GM21381 (cell line): ENCODE results near the gene CD151.

Source experiments
- ATAC-seq: cut with Tn5 transposase; IDR thresholded peaks from one replicate; pipeline ENCODE4 v1.9.1; 2021; ENCODE audit warnings: mild to moderate bottlenecking, moderate library complexity; ENCODE audit not compliant: unreplicated experiment

The CD151 gene

GRCh38 chr11:832529-833113 is at the start of gene CD151:
CD151 (plus strand) TSS chr11:832952; CDS start chr11:836070, 3,118 bp downstream.
- peak; percentile 34 for ATAC-seq

DNA sequence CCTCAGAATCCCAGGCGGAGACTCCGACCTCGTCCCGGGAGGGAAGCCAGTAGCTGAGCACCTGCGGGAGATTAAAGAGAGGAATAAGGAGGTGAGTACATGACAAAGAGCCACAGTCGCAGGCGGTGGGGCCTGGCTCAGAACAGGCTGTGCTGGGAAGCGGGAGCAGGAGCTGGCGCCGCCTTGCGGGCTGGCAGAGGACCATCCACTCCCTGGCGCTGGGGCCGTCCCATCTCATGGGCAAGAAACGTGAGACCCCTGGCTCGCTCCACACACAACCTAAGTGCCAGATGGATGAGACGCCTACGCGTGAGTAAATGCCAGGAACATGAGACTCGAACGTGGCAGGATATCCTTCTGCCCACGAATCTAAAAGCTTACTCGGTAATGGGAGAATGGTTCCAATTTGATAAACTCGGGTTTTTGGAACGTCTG is 49.2 kb upstream of the CD151 start:
- no peak for ATAC-seq

DNA sequence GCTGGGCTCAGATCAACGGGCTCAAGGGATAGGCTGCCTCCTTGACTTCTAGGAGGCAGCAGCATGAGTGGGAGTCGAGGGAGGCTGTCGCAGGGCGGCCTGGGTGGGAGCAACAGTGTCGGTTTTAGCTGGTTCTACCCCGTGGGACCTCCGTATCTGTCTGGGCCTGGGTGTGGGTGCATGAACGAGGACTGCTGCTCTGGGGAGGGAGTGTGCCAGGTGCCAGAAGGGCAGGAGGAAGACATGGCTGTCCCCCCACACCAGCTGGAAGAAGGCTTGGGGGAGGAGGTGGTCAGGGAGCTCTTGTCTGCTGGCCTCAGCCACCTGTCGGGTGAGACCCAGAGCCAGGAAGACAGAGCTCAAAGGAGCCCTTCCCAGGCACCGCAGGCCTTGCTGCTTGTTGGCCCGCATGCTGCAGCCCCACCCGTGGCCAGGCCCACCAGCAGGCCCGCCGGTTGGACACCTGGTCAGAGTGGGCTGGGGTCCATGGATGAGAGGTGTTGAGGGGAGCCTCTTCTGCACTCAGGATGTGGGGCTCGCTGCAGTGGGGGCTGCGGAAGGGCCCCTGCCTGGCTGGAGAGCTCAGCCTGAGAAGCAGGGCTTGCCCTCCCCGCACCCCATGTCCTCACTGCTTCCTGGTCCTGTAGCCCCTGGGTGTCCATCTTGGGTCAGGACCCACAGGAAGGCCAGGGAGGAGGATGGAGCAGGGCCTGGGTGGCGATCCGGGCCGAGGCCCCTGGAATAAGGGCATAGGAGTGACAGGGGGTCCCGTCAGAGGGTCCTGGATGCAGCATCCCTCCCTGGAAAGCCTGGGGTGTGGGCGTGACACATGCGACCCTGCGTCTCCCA is 46.3 kb upstream of the CD151 start:
- no peak for ATAC-seq

- no peak for ATAC-seq
Measured at GRCh38 chr11:787084-787675, 45.6 kb upstream of the CD151 start.

GRCh38 chr11:788009-788640 is 44.6 kb upstream of the CD151 start:
- no peak for ATAC-seq

DNA sequence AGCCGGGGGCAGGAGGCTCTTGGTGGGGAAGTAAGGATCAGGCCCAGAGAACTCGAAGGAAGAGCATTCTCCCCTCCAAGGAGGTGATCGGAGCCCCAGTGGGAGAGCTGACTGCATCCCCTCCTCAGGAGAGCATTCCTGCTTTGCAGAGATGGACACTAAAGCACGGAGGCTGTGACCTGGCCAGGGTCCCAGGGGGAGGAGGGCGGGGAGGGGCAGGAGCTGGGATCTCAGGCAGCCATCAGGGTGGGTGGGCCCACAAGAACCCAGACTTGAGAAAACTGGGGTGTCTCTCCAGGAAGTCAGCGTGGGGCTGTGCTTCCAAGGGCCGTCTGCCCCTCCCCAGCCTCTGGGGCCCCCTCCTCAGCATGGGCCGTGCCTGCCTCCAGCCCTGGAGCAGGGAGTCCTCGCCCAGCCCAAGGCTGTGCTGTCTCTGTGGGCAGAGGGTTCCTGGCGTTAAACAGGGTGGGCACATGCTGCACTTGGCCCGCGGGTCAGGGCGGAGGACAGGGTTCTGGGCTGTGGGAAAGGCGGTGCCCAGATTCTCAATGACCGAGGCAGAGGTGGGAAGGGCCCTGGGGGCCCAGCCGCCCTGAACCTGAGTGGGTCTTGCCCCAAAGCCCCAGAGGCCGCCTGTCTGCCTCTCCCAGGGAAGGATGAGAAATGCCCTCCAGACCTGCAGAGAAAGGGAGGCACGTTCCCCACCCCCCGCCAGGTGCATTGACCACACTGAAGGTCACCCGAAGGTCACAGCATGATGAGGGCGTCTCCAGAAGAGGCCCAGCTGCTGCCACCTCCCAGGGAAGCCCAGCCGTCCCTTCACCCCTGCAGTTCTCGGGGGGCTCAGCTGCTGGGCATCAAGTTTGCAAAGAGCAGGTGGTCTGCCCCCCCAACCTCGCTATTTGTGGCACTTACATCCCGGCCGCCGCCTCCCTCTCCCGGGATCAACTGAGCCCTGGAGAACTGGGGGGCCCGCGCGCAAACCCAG is 43.5 kb upstream of the CD151 start:
- no peak for ATAC-seq

DNA sequence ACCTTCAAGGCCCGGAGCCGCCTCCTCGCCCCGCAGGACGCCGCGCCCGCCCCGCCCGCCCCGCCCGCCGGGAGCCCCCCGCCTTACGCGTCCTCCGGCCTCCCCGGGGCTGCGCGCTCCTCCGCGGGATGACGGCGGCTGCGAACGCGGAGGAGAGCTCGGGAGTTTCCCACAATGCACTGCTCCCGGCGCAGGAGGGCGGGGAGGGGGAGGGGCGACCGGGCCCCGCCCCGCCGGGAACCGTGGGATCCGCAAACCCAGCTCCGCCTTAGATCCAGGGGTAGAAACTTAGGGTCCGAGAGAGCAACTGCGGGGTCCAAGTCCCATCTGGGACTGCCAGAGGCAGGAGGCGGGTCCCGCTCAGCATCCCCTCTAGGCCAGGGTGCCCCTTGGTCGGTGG is 42.8 kb upstream of the CD151 start, which contains the start of gene CEND1:
Gene CEND1, minus strand, starts transcription at position 148 of the 400 bp plus-strand sequence. CDS start 1,514 bp downstream, outside the sequence.
- ATAC-seq, result no peak

DNA sequence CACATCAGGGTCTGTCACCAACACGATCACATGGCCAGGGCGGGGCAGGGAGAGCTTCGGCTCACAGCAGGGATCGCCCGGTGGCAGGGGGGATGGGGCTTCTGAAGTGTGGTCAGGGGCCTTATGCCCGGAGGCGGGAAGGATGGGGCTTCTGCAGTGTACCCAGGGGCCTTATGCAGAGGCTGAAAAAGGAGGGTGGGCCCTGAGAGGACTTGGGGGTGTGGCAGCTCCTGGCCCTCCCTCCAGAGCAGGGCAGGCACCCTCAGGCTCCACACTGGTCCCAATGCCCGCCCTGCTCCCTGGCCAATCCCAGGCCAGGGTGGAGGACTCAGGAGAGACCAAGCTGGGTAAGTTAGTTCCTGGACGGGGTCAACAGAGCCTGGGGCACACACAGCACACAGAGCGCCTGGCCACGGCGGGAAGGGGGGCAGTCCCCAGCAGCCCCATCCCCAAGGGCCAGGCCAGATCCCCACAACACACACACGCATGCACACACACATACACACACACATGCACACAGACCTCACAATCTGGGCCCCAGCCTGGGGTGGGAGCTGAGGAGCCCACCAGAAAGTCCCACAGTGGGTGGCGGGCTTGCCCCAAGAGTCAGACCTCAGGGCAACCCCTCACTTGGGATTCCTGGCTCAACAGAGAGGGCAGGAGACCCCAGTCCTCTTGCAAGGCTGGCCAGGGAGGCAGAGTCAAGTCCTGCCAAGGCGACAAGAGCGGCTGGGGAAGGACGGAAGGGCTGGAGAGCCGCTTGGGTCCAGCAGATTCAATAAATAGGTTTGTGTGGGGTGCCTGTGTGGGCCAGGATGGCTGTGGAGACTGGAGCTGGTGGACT is 41.8 kb upstream of the CD151 start:
- ATAC-seq, result no peak

DNA sequence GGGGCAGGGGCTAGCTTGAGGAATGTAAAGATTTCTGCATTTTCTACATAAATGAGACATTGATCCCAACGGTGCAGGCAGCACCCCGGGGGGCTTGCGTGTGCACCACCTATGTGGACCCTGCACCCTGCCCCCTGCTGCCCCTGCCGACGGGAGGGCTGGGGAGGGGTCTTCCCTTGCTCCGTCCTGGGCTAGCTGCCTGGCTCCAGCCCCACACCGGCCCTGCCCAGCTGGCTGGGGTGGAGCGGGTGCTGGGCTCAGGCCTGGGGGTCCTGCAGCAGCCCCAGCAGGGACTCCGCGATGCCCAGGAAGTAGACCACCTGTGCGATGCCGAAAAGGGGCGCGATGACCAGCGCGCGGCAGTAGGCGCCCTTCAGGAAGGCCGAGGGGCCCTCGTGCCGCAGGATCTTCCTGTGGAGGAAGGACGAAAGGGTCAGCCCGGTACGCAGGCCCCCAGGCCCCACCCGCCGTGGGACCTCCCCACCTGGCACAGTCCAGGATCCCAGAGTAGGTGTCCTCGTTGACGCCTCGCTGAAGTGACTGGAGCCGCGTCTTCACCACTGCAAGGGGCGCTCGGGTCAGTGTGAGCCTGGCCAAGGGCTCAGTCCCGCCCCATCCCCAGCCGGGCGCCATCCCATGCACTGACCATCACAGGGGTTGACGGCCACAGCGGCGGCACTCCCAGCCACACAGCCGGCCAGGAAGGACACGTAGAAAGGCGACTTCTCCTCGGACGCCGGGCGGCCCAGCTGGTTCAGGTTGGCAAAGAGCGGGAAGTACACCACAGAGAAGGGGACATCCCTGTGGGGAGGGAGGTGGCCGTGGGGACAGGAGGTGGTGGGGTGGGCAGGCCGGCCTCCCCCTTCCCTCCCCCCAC is 40.9 kb upstream of the CD151 start:
- ATAC-seq, result no peak

DNA sequence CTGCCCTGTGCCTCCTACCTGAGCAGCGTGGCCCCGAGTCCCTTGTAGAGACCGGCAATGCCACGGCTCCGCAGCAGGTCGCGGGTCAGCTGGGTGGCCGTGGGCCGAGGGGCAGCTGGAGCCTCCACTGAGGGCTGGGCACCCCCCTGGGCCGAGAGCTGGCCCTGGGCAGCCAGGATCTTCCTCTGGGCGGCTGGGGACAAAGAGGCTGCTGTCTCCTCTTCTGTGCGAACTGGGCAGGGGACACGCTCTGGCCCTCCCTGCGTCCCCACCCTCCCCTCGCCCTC is 40.3 kb upstream of the CD151 start:
- ATAC-seq, result no peak

GRCh38 chr11:792873-793272 is 39.9 kb upstream of the CD151 start:
- no peak for ATAC-seq

- ATAC-seq, result no peak
Measured at GRCh38 chr11:793556-793955, 39.2 kb upstream of the CD151 start.

DNA sequence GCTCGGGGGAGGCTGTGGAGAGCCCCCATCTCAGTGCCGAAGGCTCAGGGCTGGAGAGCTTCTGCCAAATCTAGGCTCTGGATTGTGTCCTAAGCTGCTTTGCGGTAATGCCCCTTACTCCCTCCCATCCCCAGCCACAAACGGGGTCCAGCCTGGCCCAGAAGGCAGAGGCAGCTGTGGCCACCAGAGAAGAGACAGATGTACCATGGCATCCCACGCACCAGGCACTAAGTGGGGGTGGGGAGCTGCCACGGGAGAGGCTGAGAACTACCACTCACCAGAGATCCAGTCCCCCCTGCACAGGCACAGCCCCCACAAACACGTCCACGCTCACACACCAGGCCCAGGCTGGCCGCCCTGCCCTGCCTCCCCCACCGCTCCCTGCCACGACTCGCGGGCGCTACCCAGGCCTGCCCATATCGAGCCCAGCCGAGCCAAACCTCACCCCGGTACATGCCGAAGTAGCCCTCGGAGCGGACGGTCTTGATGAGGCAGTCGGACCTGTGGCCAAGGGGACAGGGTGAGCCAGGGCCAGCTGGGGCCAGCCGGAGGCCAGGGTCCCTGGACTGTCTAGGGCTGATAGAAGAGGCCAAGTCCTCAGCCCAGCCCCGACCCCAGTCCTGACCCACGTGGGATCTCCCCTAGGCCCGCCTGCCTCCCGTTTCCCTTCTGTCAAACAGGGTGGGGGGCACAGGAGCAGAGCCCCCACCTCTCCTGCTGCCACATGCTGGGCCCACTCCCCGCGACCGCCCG is 38.6 kb upstream of the CD151 start:
- ATAC-seq, result no peak

DNA sequence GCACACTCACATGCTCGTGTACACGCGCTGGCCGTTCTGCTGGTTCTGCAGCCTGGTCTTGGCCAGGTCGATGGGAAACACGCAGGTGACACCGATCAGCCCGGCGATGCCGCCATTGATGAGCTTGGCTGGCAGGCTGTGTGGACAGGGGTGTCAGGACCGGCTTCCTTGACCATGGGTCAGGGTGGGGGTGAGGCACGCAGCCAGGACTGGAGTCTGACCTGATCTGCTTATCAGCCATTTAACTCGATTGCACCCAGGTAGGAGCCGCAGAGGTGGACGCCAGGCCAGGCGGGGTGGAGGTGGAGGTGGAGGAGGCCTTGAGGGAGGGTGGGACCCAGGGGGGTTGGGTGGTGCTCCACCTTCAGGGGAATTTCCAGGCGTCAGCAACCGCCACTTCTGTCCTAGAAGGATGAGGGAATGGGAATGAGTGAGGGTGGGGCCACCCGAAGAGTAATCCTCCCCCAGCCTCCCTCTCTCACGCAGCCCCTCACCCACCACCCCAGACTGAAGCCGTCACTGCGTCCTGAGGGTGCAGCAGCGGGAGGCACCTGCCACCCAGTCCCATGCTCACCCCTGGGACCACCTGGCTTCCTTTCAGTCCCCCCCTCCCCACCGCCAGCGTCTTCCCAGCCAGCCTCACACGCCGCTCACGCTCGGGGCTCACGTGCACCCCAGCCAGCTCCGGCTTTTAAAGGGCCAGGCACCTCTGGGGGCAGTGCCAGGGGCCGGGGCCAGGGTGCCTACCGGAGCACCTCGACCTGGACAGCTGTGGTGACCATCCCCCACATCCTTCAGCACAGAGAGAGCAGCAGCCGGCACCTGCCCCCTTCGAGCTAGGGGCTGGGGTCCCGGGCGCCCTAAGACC is 37.8 kb upstream of the CD151 start:
- no peak for ATAC-seq

DNA sequence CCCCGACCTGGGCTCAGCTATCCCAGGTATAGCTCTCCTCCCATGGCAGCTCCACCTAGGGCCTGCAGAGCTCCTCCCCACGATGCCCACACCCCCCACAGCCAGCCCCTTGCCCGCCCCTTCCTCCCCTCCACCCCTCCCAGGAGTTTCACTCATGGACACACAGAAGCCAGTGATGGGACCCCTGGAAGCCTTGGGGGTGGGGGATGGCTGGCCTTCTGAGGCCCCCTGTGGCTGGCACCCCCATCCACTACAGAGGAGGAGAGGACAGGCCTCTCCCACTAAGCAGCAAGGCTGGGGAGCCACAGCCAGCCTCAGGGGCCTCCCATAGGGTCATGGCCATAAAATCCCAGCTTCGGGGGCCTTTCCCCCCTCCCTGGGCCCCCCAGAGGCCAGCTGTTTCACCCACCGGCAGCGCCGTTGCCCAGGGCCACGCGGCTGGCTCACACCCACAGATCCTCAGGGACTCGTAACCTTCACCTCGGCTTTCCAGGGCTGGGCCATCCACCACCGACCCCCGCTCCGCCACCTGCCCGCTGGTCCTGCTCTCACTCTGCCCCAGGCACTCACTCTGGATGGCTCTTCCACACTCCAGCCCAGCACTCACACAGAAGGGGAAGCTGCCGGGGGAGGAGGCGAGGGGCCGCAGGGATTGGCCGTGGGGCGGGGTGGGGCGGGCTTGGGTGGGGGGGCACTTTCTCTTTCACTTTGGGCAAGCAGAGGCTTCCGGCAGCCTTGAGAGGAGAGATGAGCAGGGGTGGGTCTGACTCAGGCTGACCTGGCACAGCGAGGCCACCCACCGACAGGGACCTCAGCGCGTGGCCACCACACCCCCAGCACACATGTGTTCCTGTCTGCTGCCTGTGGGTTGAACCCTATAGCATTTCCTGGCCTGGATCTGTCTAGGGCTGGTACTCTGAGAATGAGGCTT is 36.9 kb upstream of the CD151 start:
- peak; percentile 22 for ATAC-seq
